Measurements from ENCODE around the gene ZNF710.

DNA sequence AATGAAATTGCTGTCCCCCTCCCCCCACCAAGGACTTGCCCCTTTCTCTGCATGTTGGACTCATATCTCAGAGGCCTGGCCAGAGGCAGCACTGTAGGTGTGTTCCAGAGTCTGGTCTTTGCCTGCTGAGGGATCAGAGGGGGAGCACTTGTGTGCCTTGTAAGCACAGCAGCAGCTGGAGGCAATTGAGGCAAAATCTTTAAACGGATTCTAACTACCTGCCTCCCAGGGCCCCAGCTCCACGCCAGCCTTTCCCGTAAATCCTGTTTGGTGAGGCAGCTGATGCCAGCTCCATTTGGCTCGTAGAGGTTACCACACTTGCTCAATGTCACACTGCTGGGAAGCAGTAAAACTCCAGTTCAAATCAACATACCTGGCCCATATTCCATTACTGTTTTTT is 103.4 kb downstream of the ZNF710 start:
- TF ChIP-seq, protein P1, sequence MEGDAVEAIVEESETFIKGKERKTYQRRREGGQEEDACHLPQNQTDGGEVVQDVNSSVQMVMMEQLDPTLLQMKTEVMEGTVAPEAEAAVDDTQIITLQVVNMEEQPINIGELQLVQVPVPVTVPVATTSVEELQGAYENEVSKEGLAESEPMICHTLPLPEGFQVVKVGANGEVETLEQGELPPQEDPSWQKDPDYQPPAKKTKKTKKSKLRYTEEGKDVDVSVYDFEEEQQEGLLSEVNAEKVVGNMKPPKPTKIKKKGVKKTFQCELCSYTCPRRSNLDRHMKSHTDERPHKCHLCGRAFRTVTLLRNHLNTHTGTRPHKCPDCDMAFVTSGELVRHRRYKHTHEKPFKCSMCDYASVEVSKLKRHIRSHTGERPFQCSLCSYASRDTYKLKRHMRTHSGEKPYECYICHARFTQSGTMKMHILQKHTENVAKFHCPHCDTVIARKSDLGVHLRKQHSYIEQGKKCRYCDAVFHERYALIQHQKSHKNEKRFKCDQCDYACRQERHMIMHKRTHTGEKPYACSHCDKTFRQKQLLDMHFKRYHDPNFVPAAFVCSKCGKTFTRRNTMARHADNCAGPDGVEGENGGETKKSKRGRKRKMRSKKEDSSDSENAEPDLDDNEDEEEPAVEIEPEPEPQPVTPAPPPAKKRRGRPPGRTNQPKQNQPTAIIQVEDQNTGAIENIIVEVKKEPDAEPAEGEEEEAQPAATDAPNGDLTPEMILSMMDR (conservative IDR thresholded peaks at IDR 0.05; ENCODE audit: low read depth in 2 of 2), result no peak
- TF ChIP-seq EZH2 (IDR thresholded peaks at IDR 0.05; ENCODE audit: low read depth, unreplicated experiment) (no peak), POLR2AphosphoS5 (IDR thresholded peaks at IDR 0.05; ENCODE audit: low read depth) (no peak), EZH2phosphoT487 (IDR thresholded peaks at IDR 0.05; ENCODE audit: unreplicated experiment) (no peak), CREB1 (CRISPR knock-in tag; IDR thresholded peaks at IDR 0.05; ENCODE audit: low read depth) (no peak), STAT1 (IDR thresholded peaks at IDR 0.05; ENCODE audit: unreplicated experiment) (no peak), NANOG (IDR thresholded peaks at IDR 0.05; ENCODE audit: borderline replicate concordance) (no peak)
- TF ChIP-seq, protein P2, sequence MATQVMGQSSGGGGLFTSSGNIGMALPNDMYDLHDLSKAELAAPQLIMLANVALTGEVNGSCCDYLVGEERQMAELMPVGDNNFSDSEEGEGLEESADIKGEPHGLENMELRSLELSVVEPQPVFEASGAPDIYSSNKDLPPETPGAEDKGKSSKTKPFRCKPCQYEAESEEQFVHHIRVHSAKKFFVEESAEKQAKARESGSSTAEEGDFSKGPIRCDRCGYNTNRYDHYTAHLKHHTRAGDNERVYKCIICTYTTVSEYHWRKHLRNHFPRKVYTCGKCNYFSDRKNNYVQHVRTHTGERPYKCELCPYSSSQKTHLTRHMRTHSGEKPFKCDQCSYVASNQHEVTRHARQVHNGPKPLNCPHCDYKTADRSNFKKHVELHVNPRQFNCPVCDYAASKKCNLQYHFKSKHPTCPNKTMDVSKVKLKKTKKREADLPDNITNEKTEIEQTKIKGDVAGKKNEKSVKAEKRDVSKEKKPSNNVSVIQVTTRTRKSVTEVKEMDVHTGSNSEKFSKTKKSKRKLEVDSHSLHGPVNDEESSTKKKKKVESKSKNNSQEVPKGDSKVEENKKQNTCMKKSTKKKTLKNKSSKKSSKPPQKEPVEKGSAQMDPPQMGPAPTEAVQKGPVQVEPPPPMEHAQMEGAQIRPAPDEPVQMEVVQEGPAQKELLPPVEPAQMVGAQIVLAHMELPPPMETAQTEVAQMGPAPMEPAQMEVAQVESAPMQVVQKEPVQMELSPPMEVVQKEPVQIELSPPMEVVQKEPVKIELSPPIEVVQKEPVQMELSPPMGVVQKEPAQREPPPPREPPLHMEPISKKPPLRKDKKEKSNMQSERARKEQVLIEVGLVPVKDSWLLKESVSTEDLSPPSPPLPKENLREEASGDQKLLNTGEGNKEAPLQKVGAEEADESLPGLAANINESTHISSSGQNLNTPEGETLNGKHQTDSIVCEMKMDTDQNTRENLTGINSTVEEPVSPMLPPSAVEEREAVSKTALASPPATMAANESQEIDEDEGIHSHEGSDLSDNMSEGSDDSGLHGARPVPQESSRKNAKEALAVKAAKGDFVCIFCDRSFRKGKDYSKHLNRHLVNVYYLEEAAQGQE (IDR thresholded peaks at IDR 0.05; ENCODE audit: unreplicated experiment), result no peak
- TF ChIP-seq, protein P3, sequence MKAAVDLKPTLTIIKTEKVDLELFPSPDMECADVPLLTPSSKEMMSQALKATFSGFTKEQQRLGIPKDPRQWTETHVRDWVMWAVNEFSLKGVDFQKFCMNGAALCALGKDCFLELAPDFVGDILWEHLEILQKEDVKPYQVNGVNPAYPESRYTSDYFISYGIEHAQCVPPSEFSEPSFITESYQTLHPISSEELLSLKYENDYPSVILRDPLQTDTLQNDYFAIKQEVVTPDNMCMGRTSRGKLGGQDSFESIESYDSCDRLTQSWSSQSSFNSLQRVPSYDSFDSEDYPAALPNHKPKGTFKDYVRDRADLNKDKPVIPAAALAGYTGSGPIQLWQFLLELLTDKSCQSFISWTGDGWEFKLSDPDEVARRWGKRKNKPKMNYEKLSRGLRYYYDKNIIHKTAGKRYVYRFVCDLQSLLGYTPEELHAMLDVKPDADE (IDR thresholded peaks at IDR 0.05), result no peak
